Lower leg skin (tissue), 4 donors: ENCODE measurements around the gene MAFG. TPM values are rescaled to one million over a fixed set of nuclear protein-coding genes. Genes with fewer than 3 reads are reported as not detected.

Experiments used
- DNase-seq, 2 donors: peaks; one replicate each; pipeline ENCODE4 v3.0.0-alpha.2; 2019; ENCODE audit warnings: low spot score in 2 of 2
- H3K4me3 ChIP-seq: fragments of 200-600 bp; sonication (generic); 2 replicates; pipeline ENCODE4 v1.5.1; 2017; ENCODE audit warnings: mild to moderate bottlenecking, low read depth; ENCODE audit not compliant: poor library complexity, severe bottlenecking
- POLR2A ChIP-seq, 2 donors: fragments of 450-650 bp; IDR thresholded peaks; one replicate each; pipeline ENCODE4 v1.6.1; 2016 to 2017; ENCODE audit warnings: antibody characterized with exemption in 2 of 2, mild to moderate bottlenecking in 1 of 2, moderate library complexity in 1 of 2
- WGBS, 2 donors: methylation state at CpG; one replicate each; pipeline ENCODE4 v1.1.5; 2018; 5-methylcytosine and 5-hydroxymethylcytosine counted together
- intact Hi-C: fragments of 100-400 bp; cut with DNase I; formaldehyde crosslinking; loops from one replicate; pipeline ENCODE4 v1.15.0; 2023; ENCODE audit warnings: low total_unique reads
- total RNA-seq, 4 donors: library from RNA; depleted of rRNA; stranded (reverse); fragments of >200 nt; gene quantifications; one replicate each; pipeline ENCODE4 v1.1.0, GENCODE V29; 2016
- TF ChIP-seq, protein P1 (sequence below), 3 donors: fragments of 450-650 bp; IDR thresholded peaks; one replicate each; pipeline ENCODE4 v1.5.1; 2016; ENCODE audit warnings: antibody characterized with exemption in 3 of 3, mild to moderate bottlenecking in 3 of 3, moderate library complexity in 2 of 3

Gene MAFG
- total RNA-seq, 4 donors from 2014 or later: 17.4 to 23.2 (median 19.7) TPM

DNA sequence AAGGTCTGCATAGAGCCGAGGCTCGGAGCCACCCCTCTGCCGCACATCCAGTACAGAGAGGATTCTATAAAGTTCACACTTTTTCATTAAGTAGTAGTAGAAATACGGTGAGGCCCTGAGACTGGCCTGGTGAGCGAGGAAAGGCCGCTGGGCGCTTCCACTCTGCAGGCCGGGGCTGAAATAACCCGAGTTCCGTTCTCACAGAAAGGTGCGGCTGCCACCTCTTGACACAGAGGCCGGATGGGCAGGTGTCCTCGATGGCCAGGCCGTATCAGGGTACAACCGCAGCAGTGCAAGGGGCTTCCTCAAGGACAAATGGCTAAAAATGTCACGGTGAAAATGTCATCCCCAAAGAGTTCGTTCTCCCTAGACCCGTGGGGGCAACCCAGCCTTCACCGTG is 15.6 kb downstream of the MAFG start:
- DNase-seq: no peak
- WGBS, 2 donors: 85 to 92% methylated on average over 19 of the region's 19 CpGs
- H3K4me3 ChIP-seq: no peak overlapping the region
- no peak for TF ChIP-seq POLR2A (IDR thresholded peaks at IDR 0.05)
- TF ChIP-seq, protein P1, sequence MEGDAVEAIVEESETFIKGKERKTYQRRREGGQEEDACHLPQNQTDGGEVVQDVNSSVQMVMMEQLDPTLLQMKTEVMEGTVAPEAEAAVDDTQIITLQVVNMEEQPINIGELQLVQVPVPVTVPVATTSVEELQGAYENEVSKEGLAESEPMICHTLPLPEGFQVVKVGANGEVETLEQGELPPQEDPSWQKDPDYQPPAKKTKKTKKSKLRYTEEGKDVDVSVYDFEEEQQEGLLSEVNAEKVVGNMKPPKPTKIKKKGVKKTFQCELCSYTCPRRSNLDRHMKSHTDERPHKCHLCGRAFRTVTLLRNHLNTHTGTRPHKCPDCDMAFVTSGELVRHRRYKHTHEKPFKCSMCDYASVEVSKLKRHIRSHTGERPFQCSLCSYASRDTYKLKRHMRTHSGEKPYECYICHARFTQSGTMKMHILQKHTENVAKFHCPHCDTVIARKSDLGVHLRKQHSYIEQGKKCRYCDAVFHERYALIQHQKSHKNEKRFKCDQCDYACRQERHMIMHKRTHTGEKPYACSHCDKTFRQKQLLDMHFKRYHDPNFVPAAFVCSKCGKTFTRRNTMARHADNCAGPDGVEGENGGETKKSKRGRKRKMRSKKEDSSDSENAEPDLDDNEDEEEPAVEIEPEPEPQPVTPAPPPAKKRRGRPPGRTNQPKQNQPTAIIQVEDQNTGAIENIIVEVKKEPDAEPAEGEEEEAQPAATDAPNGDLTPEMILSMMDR (IDR thresholded peaks at IDR 0.05): no peak
- intact Hi-C loops: no loop called here

GRCh38 chr17:81911277-81911961 is 16.1 kb downstream of the MAFG start, which contains the start of gene PCYT2:
Gene PCYT2, minus strand, starts transcription at chr17:81911399. Its CDS starts 44 bp downstream, at chr17:81911355.
- 7 to 16% methylated on average over 22 to 51 of the region's 84 CpGs for WGBS, 2 donors
- DNase-seq: peak; percentile 85 to 98
- H3K4me3 ChIP-seq: peak within 1 kb of the TSS; percentile 60
- intact Hi-C loops: no loop called here
- no peak for TF ChIP-seq POLR2A (IDR thresholded peaks at IDR 0.05)
- TF ChIP-seq, protein P1 (IDR thresholded peaks at IDR 0.05): no peak

GRCh38 chr17:81910840-81911276 is 16.7 kb downstream of the MAFG start:
- intact Hi-C loops: no loop called here
- no peak for DNase-seq
- H3K4me3 ChIP-seq: peak overlapping the region; percentile 60
- WGBS, 2 donors: 0% methylated on average over 19 to 23 of the region's 55 CpGs
- no peak for TF ChIP-seq POLR2A (IDR thresholded peaks at IDR 0.05)
- TF ChIP-seq, protein P1 (IDR thresholded peaks at IDR 0.05): no peak

GRCh38 chr17:81909966-81910839 is 17.3 kb downstream of the MAFG start:
- peak overlapping the region; percentile 60 for H3K4me3 ChIP-seq
- TF ChIP-seq, protein P1 (IDR thresholded peaks at IDR 0.05): no peak
- no peak for TF ChIP-seq POLR2A (IDR thresholded peaks at IDR 0.05)
- WGBS, 2 donors: 38 to 42% methylated on average over 23 of the region's 23 CpGs
- DNase-seq: no peak
- intact Hi-C loops: no loop called here

DNA sequence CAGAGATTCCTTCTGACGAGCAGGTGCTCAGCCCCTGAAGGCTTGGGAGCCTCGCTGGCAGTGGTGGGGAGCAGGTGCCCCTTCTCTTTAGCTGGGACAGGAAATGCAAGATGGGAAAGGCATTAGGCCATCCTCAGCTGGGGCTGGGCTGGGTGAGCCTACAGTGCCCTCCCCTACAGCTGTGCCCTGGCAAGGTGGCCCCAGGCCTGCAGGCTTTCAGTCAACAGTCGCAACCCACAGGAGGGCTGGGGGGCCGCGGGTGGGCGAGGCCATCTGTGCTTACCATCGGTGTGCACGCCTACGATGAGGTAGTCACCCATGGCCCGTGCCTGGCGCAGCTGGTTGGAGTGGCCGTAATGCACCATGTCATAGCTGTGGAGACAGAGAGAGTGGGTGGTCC is 18.3 kb downstream of the MAFG start:
- intact Hi-C loops: no loop called here
- no peak for TF ChIP-seq POLR2A (IDR thresholded peaks at IDR 0.05)
- TF ChIP-seq, protein P1 (IDR thresholded peaks at IDR 0.05): no peak
- no peak overlapping the region for H3K4me3 ChIP-seq
- 89 to 98% methylated on average over 7 to 12 of the region's 12 CpGs for WGBS, 2 donors
- DNase-seq: no peak
